ENCODE results near the gene MAPK13. TPM values are rescaled to one million over a fixed set of nuclear protein-coding genes. Genes with fewer than 3 reads are reported as not detected.

MAPK13 gene
- polyA plus RNA-seq, 1 donor from 2014 or later, result 1.8 TPM

GRCh38 chr6:36116066-36116864, 14.0 kb upstream of the MAPK13 start:
- H3K4me2 ChIP-seq (ENCODE audit: low read length), result no peak overlapping the region
- no peaks in the 10 kb centered on the region for H3K9me3 ChIP-seq (ENCODE audit: low read length)
- no peaks in the 10 kb centered on the region for H3K27me3 ChIP-seq (ENCODE audit: insufficient read depth, low read depth, low read length)
- no peak overlapping the region for H3K4me3 ChIP-seq (ENCODE audit: low read length)
- no peaks in the 10 kb centered on the region for H3K79me2 ChIP-seq (replicated peaks; ENCODE audit: insufficient read depth, low read length)
- no peak overlapping the region for H3K27ac ChIP-seq (ENCODE audit: low read length)
- no peak overlapping the region for H3K9ac ChIP-seq (ENCODE audit: low read length)
- no peak for TF ChIP-seq EZH2 (IDR thresholded peaks at IDR 0.05; ENCODE audit: borderline replicate concordance, insufficient read depth, low read length, poor library complexity, severe bottlenecking)
- TF ChIP-seq TAF1 (IDR thresholded peaks at IDR 0.05; ENCODE audit: low read depth), result no peak
- no peak for TF ChIP-seq EP300 (conservative IDR thresholded peaks at IDR 0.05; ENCODE audit: poor library complexity, severe bottlenecking)
- TF ChIP-seq CTCF (IDR thresholded peaks at IDR 0.05; ENCODE audit: poor library complexity, severe bottlenecking), result no peak
- H3K9me2 ChIP-seq (ENCODE audit: insufficient read depth, low read length), result no peaks in the 10 kb centered on the region
- H4K20me1 ChIP-seq (ENCODE audit: insufficient read depth), result no peaks in the 10 kb centered on the region
- no peaks in the 10 kb centered on the region for H3K36me3 ChIP-seq (ENCODE audit: insufficient read depth, low read length)
- H3F3A ChIP-seq (ENCODE audit: insufficient read depth, low read length, poor library complexity, severe bottlenecking), result no peaks in the 10 kb centered on the region
- no peak overlapping the region for H2AFZ ChIP-seq (ENCODE audit: low read depth, low read length)

GRCh38 chr6:36116943-36117342, 13.4 kb upstream of the MAPK13 start:
- Histone ChIP-seq H3K36me3 (ENCODE audit: insufficient read depth, low read length) (no peaks in the 10 kb centered on the region), H3K79me2 (replicated peaks; ENCODE audit: insufficient read depth, low read length) (no peaks in the 10 kb centered on the region), H3K9me3 (ENCODE audit: low read length) (no peaks in the 10 kb centered on the region), H3K9me2 (ENCODE audit: insufficient read depth, low read length) (no peaks in the 10 kb centered on the region), H4K20me1 (ENCODE audit: insufficient read depth) (no peaks in the 10 kb centered on the region), H3F3A (ENCODE audit: insufficient read depth, low read length, poor library complexity, severe bottlenecking) (no peaks in the 10 kb centered on the region), H3K27ac (ENCODE audit: low read length) (no peak overlapping the region), H3K4me3 (ENCODE audit: low read length) (no peak overlapping the region), H3K27me3 (ENCODE audit: insufficient read depth, low read depth, low read length) (no peaks in the 10 kb centered on the region), H3K9ac (ENCODE audit: low read length) (no peak overlapping the region), H3K4me2 (ENCODE audit: low read length) (no peak overlapping the region), H2AFZ (ENCODE audit: low read depth, low read length) (no peak overlapping the region)
- TF ChIP-seq POLR2AphosphoS5 (IDR thresholded peaks at IDR 0.05) (no peak), EP300 (conservative IDR thresholded peaks at IDR 0.05; ENCODE audit: poor library complexity, severe bottlenecking) (no peak), EZH2 (IDR thresholded peaks at IDR 0.05; ENCODE audit: borderline replicate concordance, insufficient read depth, low read length, poor library complexity, severe bottlenecking) (no peak), TAF1 (IDR thresholded peaks at IDR 0.05; ENCODE audit: low read depth) (no peak), REST (IDR thresholded peaks at IDR 0.05; ENCODE audit: borderline replicate concordance) (no peak), CTCF (IDR thresholded peaks at IDR 0.05; ENCODE audit: poor library complexity, severe bottlenecking) (no peak)
